Measurements from ENCODE around the gene BRI3. TPM values are rescaled to one million over a fixed set of nuclear protein-coding genes. Genes with fewer than 3 reads are reported as not detected.

BRI3 gene
- total RNA-seq, 1 donor from 2014 or later: 44.5 TPM

GRCh38 chr7:98338441-98338840 lies 57.0 kb downstream of the BRI3 start:
- intact Hi-C loops (cut with micrococcal nuclease): no loop called here

GRCh38 chr7:98339043-98339442 lies 57.6 kb downstream of the BRI3 start:
- intact Hi-C loops (cut with micrococcal nuclease): no loop called here

GRCh38 chr7:98341106-98341505 lies 59.6 kb downstream of the BRI3 start:
- intact Hi-C loops (cut with micrococcal nuclease): no loop called here

Other genes with a start within 250 kb of the BRI3 start
- 13.0 and 14.3 TPM in 2 replicates for gene LMTK2, start 174.8 kb upstream of the BRI3 start, total RNA-seq
- gene BHLHA15, start 70.2 kb upstream of the BRI3 start, total RNA-seq: 0.34 TPM in 1 of 2 replicates, not detected in the other
- 68.7 and 73.7 TPM in 2 replicates for gene TECPR1, start 29.5 kb upstream of the BRI3 start, total RNA-seq
- gene BAIAP2L1, start 119.4 kb downstream of the BRI3 start, total RNA-seq: 0.91 and 1.1 TPM in 2 replicates